Sciatic nerve (tissue), 2 donors: ENCODE results near the gene FBXL4. TPM values are rescaled to one million over a fixed set of nuclear protein-coding genes. Genes with fewer than 3 reads are reported as not detected.
A peak's percentile ranks its signal among the peaks of the same experiment; 100 is the strongest.

Source experiments
- ATAC-seq: fragments of 200-7000 bp; cut with Tn5 transposase; one replicate; pipeline ENCODE4 v1.9.1; 2020; ENCODE audit warnings: mild to moderate bottlenecking, moderate library complexity
- DNase-seq: peaks from one replicate; pipeline ENCODE4 v3.0.0-alpha.2; 2020; ENCODE audit warnings: low spot score
- intact Hi-C: fragments of 100-400 bp; cut with DNase I; formaldehyde crosslinking; loops from one replicate; pipeline ENCODE4 v1.14.2; 2022
- total RNA-seq: library from RNA; stranded (reverse); fragmentation: NEBNext Ultra II Directional; extraction: Animal tissue kit (Norgen Biotek cat#: 25700); gene quantifications from one replicate; pipeline ENCODE4 v1.2.1, GENCODE V29; 2021
- donor health status: DM: no; HTN: no; CAD: no.
- donor health status: DM: no; HTN: no; CAD: no.

The FBXL4 gene
- total RNA-seq, 1 donor from 2014 or later = 40.7 TPM

GRCh38 chr6:98904096-98904495, 43.6 kb downstream of the FBXL4 start:
- DNase-seq (no peak), ATAC-seq (no peak)
- intact Hi-C loops = no loop called here

GRCh38 chr6:98900706-98901105, 47.0 kb downstream of the FBXL4 start:
- DNase-seq = no peak
- no peak for ATAC-seq
- intact Hi-C loops = no loop called here

GRCh38 chr6:98894810-98895209, 52.9 kb downstream of the FBXL4 start:
- intact Hi-C loops = no loop called here
- ATAC-seq = no peak
- DNase-seq = no peak

- no peak for DNase-seq
- ATAC-seq = no peak
- intact Hi-C loops = no loop called here
Measured at GRCh38 chr6:98887650-98888049, 60.1 kb downstream of the FBXL4 start.

GRCh38 chr6:98885330-98885729, 62.4 kb downstream of the FBXL4 start:
- DNase-seq (no peak), ATAC-seq (no peak)
- intact Hi-C loops = no loop called here

GRCh38 chr6:98880486-98880885, 67.3 kb downstream of the FBXL4 start:
- no peak for DNase-seq
- intact Hi-C loops = no loop called here
- ATAC-seq = no peak

GRCh38 chr6:98877250-98877649, 70.5 kb downstream of the FBXL4 start:
- intact Hi-C loops = no loop called here
- ATAC-seq (peak; percentile 55), DNase-seq (no peak)

GRCh38 chr6:98875375-98875774, 72.4 kb downstream of the FBXL4 start:
- DNase-seq = no peak
- intact Hi-C loops = no loop called here
- no peak for ATAC-seq

- ATAC-seq = no peak
- intact Hi-C loops = no loop called here
- no peak for DNase-seq
Measured at GRCh38 chr6:98871821-98872220, 75.9 kb downstream of the FBXL4 start.

- no peak for ATAC-seq
- DNase-seq = no peak
- intact Hi-C loops = no loop called here
Measured at GRCh38 chr6:98871057-98871456, 76.7 kb downstream of the FBXL4 start.

GRCh38 chr6:98864497-98864896, 83.2 kb downstream of the FBXL4 start:
- no peak for DNase-seq
- ATAC-seq = no peak
- intact Hi-C loops = no loop called here

GRCh38 chr6:98848539-98849242, 99.1 kb downstream of the FBXL4 start:
- ATAC-seq = no peak
- intact Hi-C loops = no loop called here
- no peak for DNase-seq

- ATAC-seq (peak; percentile 32), DNase-seq (no peak)
- intact Hi-C loops = no loop called here
Measured at GRCh38 chr6:98847779-98848538, 99.8 kb downstream of the FBXL4 start.

GRCh38 chr6:98847416-98847778, 100.3 kb downstream of the FBXL4 start:
- intact Hi-C loops = no loop called here
- DNase-seq (no peak), ATAC-seq (no peak)

- ATAC-seq = no peak
- no peak for DNase-seq
- intact Hi-C loops = no loop called here
Measured at GRCh38 chr6:98846021-98846380, 101.7 kb downstream of the FBXL4 start.

GRCh38 chr6:98845211-98846020, 102.3 kb downstream of the FBXL4 start:
- intact Hi-C loops = no loop called here

GRCh38 chr6:98844244-98845210, 103.2 kb downstream of the FBXL4 start:
- DNase-seq (no peak), ATAC-seq (no peak)
- intact Hi-C loops = no loop called here

More at GRCh38 chr6:98845211-98846020, 102.3 kb downstream of the FBXL4 start:
- peak; percentile 88 for DNase-seq
- ATAC-seq = peak; percentile 72

- ATAC-seq = no peak
- intact Hi-C loops = no loop called here
Measured at GRCh38 chr6:98843271-98844243, 104.2 kb downstream of the FBXL4 start.

More at GRCh38 chr6:98843271-98844243, 104.2 kb downstream of the FBXL4 start:
- DNase-seq = no peak
